Right lobe of liver (tissue), 6 donors: ENCODE measurements around the gene IL1RAP. TPM values are rescaled to one million over a fixed set of nuclear protein-coding genes. Genes with fewer than 3 reads are reported as not detected.
A peak's percentile ranks its signal among the peaks of the same experiment; 100 is the strongest.

Experiments used
- ATAC-seq, 4 donors: fragments of 200-7000 bp; cut with Tn5 transposase; one replicate each; pipeline ENCODE4 v1.9.1; 2020; ENCODE audit warnings: mild to moderate bottlenecking in 4 of 4, moderate library complexity in 4 of 4
- DNase-seq, 3 donors: peaks; one replicate each; pipeline ENCODE4 v3.0.0-alpha.2; 2020
- H3K27ac ChIP-seq, 3 donors: fragments of 200-600 bp; one replicate each; pipeline ENCODE4 v1.8.0; 2022
- H3K27me3 ChIP-seq, 2 donors: fragments of 200-600 bp; one replicate each; pipeline ENCODE4 v1.8.0; 2022
- H3K36me3 ChIP-seq, 4 donors: fragments of 200-600 bp; sonication (generic) in 1 of 4; one replicate each; pipeline versions ENCODE4 v1.5.1 to v1.8.0; 2017 to 2022; ENCODE audit warnings: control low read depth in 1 of 4
- H3K4me1 ChIP-seq, 4 donors: fragments of 200-600 bp; sonication (generic) in 1 of 4; one replicate each; pipeline versions ENCODE4 v1.5.1 to v1.8.0; 2017 to 2022; ENCODE audit warnings: control low read depth in 1 of 4
- H3K4me3 ChIP-seq, 3 donors: fragments of 200-600 bp; one replicate each; pipeline ENCODE4 v1.8.0; 2022
- H3K9me3 ChIP-seq, 4 donors: fragments of 200-600 bp; sonication (generic) in 1 of 4; one replicate each; pipeline versions ENCODE4 v1.5.1 to v1.8.0; 2017 to 2022; ENCODE audit warnings: control low read depth in 1 of 4
- POLR2A ChIP-seq: fragments of 450-650 bp; IDR thresholded peaks from one replicate; pipeline ENCODE4 v1.6.1; 2017; ENCODE audit warnings: antibody characterized with exemption, mild to moderate bottlenecking
- WGBS: methylation state at CpG from one replicate; pipeline ENCODE4 v1.1.6; 2018; ENCODE audit warnings: low coverage, low lambda C conversion rate; ENCODE audit not compliant: insufficient coverage; ENCODE audit errors: missing lambda C conversion rate; 5-methylcytosine and 5-hydroxymethylcytosine counted together
- intact Hi-C, 2 donors: fragments of 100-400 bp; cut with DNase I; formaldehyde crosslinking; loops; one replicate each; pipeline versions ENCODE4 v1.11.2 to v1.14.1; 2022
- total RNA-seq, 6 experiments: library from RNA; depleted of rRNA in 2 of 6; stranded (reverse); fragments of >200 nt in 2 of 6; fragmentation: NEBNext Ultra II Directional in 3 of 6; extraction: Animal tissue kit (Norgen Biotek cat#: 25700) in 3 of 6; gene quantifications; one replicate each; pipeline versions ENCODE4 v1.1.0 to v1.2.4, GENCODE V29; 2016 to 2023
- TF ChIP-seq, protein P1 (sequence below), 4 donors: fragments of 200-600 bp in 3 of 4; fragments of 450-650 bp in 1 of 4; IDR thresholded peaks; one replicate each; pipeline versions ENCODE4 v1.5.1 to v1.8.0; 2016 to 2022; ENCODE audit warnings: antibody characterized with exemption in 4 of 4, mild to moderate bottlenecking in 2 of 4
- donor health status: DM: no; HTN: yes; CAD: no.
- donor health status: DM: no; HTN: no; CAD: no.
- donor health status: DM: no; HTN: no; CAD: no.
- donor health status: DM: no; HTN: yes; CAD: no.
- donor health status: DM: no; HTN: yes; CAD: no.

Gene IL1RAP
- total RNA-seq, 6 experiments from 2014 or later, result 44.6 to 142 (median 60.5) TPM

DNA sequence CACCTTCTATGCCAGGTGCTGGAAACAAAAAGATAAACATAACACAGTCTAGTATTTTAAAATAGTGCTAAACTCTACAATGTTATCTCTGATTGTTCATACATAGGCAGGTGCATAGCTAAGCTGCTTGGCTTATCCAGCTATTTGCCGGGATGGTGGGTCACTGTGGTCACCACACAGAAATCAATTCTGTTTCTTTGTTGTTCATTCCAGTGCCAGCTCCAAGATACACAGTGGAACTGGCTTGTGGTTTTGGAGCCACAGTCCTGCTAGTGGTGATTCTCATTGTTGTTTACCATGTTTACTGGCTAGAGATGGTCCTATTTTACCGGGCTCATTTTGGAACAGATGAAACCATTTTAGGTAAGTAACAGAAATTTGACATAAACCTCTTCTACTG is 130.2 kb downstream of the IL1RAP start:
- ATAC-seq (peak; percentile 76 to 90 (median 84)), DNase-seq (peak; percentile 44 to 75 (median 60))
- Histone ChIP-seq H3K4me3 (no peak overlapping the region), H3K36me3 (peaks cover 0 to 34% (median 11%) of the 10 kb centered on the region in 4 donors), H3K9me3 (no peaks in the 10 kb centered on the region), H3K27ac (peak overlapping the region in 2 of 3 donors; percentile 18 to 51), H3K27me3 (no peaks in the 10 kb centered on the region), H3K4me1 (peaks cover 0 to 52% (median 16%) of the 10 kb centered on the region in 4 donors)
- intact Hi-C loops, result no loop called here
- 36% methylated on average over 2 of the region's 2 CpGs for WGBS
- TF ChIP-seq, protein P1, sequence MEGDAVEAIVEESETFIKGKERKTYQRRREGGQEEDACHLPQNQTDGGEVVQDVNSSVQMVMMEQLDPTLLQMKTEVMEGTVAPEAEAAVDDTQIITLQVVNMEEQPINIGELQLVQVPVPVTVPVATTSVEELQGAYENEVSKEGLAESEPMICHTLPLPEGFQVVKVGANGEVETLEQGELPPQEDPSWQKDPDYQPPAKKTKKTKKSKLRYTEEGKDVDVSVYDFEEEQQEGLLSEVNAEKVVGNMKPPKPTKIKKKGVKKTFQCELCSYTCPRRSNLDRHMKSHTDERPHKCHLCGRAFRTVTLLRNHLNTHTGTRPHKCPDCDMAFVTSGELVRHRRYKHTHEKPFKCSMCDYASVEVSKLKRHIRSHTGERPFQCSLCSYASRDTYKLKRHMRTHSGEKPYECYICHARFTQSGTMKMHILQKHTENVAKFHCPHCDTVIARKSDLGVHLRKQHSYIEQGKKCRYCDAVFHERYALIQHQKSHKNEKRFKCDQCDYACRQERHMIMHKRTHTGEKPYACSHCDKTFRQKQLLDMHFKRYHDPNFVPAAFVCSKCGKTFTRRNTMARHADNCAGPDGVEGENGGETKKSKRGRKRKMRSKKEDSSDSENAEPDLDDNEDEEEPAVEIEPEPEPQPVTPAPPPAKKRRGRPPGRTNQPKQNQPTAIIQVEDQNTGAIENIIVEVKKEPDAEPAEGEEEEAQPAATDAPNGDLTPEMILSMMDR (IDR thresholded peaks at IDR 0.05), result peak in 1 of 4 donors; percentile 14
- no peak for TF ChIP-seq POLR2A

DNA sequence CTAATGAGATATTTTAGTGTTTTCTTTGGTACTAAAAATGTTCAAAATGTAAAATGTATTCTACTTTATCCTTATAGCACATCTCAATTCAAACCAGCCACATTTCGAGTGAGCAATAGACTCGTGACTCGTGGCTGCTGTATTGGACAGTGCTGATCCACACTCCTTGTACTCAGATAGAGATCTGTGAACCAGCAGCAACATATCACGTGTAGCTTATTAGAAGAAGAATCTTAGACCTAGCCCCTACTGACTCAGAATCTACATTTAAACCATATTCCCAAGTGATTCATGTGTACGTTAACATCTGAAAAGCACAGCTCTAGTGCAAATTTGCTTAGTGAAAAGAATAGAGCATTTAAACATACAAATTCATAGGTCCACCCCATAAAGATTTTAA is 130.9 kb downstream of the IL1RAP start:
- intact Hi-C loops, result no loop called here
- ATAC-seq, result no peak
- no peak overlapping the region for H3K4me3 ChIP-seq
- H3K27me3 ChIP-seq, result no peaks in the 10 kb centered on the region
- WGBS, result 84% methylated on average over 5 of the region's 5 CpGs
- TF ChIP-seq, protein P1 (IDR thresholded peaks at IDR 0.05), result no peak
- no peak for TF ChIP-seq POLR2A
- DNase-seq, result no peak
- peaks cover 0 to 37% (median 11%) of the 10 kb centered on the region in 4 donors for H3K36me3 ChIP-seq
- H3K4me1 ChIP-seq, result peaks cover 0 to 45% (median 16%) of the 10 kb centered on the region in 4 donors
- H3K9me3 ChIP-seq, result no peaks in the 10 kb centered on the region
- peak overlapping the region in 2 of 3 donors; percentile 24 to 51 for H3K27ac ChIP-seq

DNA sequence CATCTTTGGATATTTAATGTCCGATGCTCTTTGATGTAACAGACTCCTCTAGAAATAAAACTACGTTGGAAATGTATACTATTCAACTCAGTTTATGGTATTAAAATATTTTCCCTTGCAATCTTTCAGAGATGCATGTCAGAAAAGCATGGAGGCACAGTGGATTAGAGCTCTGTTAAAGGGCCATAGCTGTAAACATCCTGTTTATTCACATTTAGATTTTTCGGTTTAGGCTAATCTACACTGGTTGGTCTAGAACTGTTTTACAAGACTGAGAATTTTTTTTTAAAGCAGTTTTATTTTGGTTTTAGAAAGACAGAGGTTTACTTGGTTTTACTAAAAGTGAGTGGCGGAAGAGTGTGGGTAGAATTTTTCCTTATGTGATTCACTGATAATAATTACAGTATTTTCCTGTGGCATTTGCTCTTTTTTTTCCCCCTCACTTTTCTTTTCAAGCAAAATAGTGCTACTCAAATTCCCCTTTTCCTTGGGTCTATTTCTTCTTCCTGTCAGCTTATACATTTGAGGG is 132.1 kb downstream of the IL1RAP start:
- peaks cover 0 to 33% (median 13%) of the 10 kb centered on the region in 4 donors for H3K4me1 ChIP-seq
- 74% methylated on average over 4 of the region's 4 CpGs for WGBS
- TF ChIP-seq, protein P1 (IDR thresholded peaks at IDR 0.05), result no peak
- TF ChIP-seq POLR2A, result no peak

DNA sequence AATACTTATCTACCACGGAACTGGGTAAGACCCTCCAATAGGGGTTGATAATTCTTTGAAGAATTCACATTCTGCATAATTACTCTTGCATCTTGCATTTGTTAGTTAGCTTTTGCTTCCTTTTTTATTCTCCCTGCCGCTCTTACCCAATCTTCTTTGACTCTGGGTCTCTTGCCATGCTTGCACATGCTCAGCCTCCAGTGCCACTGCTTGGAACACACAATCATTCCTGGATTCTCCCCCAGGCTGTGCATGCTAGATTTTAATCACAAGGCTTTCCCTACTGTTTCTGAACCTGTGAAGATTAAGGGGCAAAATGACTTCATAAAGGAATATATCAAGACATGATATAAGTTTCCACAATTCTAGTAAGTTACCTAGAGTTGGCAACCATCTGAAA is 133.1 kb downstream of the IL1RAP start:
- Histone ChIP-seq H3K9me3 (no peaks in the 10 kb centered on the region), H3K4me3 (no peak overlapping the region), H3K27ac (no peak overlapping the region), H3K27me3 (no peaks in the 10 kb centered on the region), H3K4me1 (peaks cover 0 to 26% (median 9%) of the 10 kb centered on the region in 4 donors), H3K36me3 (peaks cover 0 to 39% (median 12%) of the 10 kb centered on the region in 4 donors)
- no peak for TF ChIP-seq POLR2A
- TF ChIP-seq, protein P1 (IDR thresholded peaks at IDR 0.05), result no peak
- 74% methylated on average over 2 of the region's 2 CpGs for WGBS
- intact Hi-C loops, result no loop called here
- ATAC-seq, result no peak
- no peak for DNase-seq

More for the DNA sequence above, 132.1 kb downstream of the IL1RAP start:
- ATAC-seq (no peak), DNase-seq (no peak)
- Histone ChIP-seq H3K27me3 (no peaks in the 10 kb centered on the region), H3K36me3 (peaks cover 0 to 39% (median 12%) of the 10 kb centered on the region in 4 donors), H3K9me3 (no peaks in the 10 kb centered on the region), H3K4me3 (no peak overlapping the region), H3K27ac (no peak overlapping the region)
- intact Hi-C loops, result no loop called here
